Measurements from ENCODE around the gene TUBG1.
A peak's percentile ranks its signal among the peaks of the same experiment; 100 is the strongest.

The TUBG1 gene

DNA sequence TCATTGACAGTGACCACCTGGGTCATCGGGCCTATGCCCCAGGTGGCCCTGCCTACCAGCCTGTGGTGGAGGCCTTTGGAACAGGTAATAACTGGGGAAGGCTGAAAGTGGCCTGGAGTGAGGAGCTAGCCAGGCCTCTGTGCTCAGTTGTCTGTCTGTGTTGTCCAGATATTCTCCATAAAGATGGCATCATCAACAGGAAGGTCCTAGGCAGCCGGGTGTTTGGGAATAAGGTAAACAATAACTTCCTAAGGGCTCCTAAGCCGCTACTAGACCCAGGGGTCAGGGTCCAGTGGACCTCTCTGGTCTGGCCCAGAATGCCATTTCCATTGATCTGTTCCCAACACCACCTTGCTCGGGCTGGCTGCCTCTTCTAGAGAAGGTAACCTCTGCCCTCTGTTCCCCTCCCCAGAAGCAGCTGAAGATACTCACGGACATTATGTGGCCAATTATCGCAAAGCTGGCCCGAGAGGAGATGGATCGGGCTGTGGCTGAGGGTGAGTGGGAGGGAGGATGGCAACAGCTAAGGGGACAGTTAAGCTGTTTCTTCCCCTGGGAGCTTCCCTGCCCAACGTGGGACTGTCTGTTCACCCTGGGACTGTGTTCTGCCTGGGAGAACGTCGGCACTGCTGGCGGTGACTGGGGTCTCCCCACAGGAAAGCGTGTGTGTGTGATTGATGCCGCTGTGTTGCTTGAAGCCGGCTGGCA lies 44.5 kb upstream of the TUBG1 start:
- no peak overlapping the region for H3K4me3 ChIP-seq (ENCODE audit: low read depth, low read length)
- no peak for TF ChIP-seq CTCF (IDR thresholded peaks at IDR 0.05; ENCODE audit: low read depth, low read length)

DNA sequence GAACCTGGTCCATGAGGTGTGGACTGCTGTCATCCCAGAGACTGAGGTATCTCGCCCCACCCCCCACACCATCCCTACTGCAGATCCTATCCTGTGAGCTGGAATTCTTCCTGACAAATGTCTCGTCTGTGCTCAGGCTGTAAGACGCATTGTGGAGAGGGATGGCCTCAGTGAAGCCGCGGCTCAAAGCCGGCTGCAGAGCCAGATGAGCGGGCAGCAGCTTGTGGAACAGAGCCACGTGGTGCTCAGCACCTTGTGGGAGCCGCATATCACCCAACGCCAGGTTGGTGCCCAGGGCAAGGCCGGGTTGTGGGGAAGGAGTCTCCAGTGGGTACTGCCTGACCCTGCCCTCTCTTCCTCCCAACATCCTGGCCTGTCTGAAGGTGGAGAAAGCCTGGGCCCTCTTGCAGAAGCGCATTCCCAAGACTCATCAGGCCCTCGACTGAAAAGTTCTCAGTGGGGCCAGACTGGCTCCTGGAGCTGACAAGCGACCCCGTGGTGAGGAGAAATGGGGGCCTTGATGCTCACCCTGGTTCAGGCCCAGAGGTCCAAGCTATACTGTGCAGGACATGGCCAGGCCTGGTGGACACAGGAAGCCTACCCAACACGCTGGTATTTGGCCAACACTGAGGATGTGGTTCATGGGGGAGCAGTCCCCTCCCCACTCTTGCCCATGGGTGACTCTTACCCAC lies 43.8 kb upstream of the TUBG1 start:
- TF ChIP-seq CTCF (IDR thresholded peaks at IDR 0.05; ENCODE audit: low read depth, low read length), result no peak
- no peak overlapping the region for H3K4me3 ChIP-seq (ENCODE audit: low read depth, low read length)

- TF ChIP-seq CTCF (IDR thresholded peaks at IDR 0.05; ENCODE audit: low read depth, low read length), result no peak
- peak overlapping the region; percentile 84 for H3K4me3 ChIP-seq (ENCODE audit: low read depth, low read length)
Measured at GRCh38 chr17:42566215-42566882, 43.1 kb upstream of the TUBG1 start.

DNA sequence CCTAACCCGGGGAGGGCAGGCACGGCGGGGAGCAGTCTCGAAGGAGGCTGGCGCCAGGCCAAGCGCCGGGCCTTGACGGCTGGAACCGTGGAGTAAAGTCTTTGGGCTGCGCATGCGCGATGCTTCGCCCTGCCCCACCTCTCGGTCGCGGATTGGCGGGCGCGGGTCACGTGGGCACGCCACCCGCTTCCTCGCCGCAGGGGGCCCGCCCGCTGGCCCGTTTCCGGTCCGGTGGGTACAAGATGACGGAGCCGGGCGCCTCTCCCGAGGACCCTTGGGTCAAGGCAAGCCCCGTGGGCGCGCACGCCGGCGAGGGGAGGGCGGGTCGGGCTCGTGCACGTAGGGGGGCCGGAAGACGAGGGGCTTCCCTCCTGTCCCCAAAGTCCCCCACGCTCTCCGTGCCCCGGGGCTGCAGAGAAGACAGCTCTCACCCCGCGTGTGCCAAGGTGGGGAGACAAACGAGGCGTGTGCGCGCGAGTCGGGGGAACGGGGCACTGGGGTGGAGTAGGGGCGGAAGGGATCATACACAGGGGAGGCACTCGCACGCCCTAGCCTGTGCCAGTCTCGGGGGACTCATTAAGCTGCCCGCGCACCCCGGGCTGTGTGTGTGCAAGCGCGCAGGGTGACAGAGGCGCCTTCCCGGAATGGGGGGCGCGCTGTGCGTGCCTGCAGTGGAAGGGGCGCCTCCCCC lies 42.5 kb upstream of the TUBG1 start, which contains the start of gene MLX:
MLX (plus strand) TSS at position 218 of the 691 bp plus-strand sequence; CDS start at position 243, 25 bp downstream.
- peak within 1 kb of the TSS; percentile 84 for H3K4me3 ChIP-seq (ENCODE audit: low read depth, low read length)

DNA sequence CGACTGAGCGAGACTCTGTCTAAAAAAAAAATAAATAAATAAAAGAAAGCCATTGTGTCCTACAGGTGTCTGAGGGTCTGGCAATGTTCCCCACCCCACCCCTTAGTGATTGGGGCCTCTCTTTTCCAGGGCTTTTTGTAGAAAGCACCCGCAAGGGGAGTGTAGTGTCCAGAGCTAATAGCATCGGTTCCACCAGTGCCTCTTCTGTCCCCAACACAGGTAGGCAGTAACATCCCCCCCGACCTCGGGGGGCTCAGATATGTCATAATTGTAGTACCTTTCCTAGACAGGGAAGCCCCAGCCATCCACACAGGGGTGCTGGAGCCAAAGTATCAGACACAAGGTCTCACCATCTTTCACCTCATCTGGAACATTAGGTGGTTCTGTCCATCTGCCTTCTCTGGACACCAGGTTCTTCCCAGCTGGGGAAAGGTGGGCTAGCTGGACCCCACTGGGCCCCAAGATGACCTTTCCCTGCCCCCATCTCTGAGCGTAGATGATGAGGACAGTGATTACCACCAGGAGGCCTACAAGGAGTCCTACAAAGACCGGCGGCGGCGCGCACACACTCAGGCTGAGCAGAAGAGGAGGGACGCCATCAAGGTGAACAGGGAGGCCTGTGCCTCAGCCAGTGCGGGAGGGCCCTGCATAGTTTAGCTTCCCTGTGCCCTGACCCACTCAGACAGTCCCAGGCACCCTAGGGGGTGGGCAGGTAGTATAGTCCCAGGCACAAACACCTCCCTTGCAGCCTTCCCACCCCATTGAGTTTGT lies 41.0 kb upstream of the TUBG1 start:
- H3K4me3 ChIP-seq (ENCODE audit: low read depth, low read length), result no peak overlapping the region
- no peak for TF ChIP-seq CTCF (IDR thresholded peaks at IDR 0.05; ENCODE audit: low read depth, low read length)

More for the DNA sequence above, 42.5 kb upstream of the TUBG1 start, which contains the start of gene MLX:
- TF ChIP-seq CTCF (IDR thresholded peaks at IDR 0.05; ENCODE audit: low read depth, low read length), result no peak

- no peak for TF ChIP-seq CTCF (IDR thresholded peaks at IDR 0.05; ENCODE audit: low read depth, low read length)
- H3K4me3 ChIP-seq (ENCODE audit: low read depth, low read length), result no peak overlapping the region
Measured at GRCh38 chr17:42571435-42572225, 37.9 kb upstream of the TUBG1 start.

All from WI38 (cell line).